Measurements from ENCODE around the gene NEDD8.

Gene NEDD8

DNA sequence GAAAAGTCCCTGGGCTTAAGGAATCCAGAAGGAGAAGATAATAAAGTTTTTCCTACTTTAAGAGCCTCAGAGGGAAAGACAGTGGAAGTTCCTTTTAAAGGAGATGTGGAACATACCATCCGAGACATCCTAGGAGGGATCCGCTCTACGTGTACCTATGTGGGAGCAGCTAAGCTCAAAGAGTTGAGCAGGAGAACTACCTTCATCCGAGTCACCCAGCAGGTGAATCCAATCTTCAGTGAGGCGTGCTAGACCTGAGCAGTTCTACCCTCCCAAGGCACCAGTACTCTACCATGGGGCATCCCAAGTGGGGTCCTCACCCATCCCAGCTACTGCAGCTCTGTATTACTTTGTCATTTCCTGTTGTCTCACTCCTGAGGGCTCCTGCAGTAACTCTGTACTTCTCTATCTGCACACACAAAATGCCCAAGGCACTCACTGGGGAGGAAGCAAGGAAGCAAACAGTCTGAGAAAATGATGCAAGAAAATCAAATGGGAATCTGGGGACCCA is 6.4 kb upstream of the NEDD8 start:
- peak overlapping the region; percentile 17; the same call in 1 of the 2 replicates for H3K27ac ChIP-seq
- TF ChIP-seq, protein P1, sequence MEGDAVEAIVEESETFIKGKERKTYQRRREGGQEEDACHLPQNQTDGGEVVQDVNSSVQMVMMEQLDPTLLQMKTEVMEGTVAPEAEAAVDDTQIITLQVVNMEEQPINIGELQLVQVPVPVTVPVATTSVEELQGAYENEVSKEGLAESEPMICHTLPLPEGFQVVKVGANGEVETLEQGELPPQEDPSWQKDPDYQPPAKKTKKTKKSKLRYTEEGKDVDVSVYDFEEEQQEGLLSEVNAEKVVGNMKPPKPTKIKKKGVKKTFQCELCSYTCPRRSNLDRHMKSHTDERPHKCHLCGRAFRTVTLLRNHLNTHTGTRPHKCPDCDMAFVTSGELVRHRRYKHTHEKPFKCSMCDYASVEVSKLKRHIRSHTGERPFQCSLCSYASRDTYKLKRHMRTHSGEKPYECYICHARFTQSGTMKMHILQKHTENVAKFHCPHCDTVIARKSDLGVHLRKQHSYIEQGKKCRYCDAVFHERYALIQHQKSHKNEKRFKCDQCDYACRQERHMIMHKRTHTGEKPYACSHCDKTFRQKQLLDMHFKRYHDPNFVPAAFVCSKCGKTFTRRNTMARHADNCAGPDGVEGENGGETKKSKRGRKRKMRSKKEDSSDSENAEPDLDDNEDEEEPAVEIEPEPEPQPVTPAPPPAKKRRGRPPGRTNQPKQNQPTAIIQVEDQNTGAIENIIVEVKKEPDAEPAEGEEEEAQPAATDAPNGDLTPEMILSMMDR (IDR thresholded peaks at IDR 0.05) = no peak
- TF ChIP-seq ZFX (IDR thresholded peaks at IDR 0.05; ENCODE audit: borderline replicate concordance) = no peak

DNA sequence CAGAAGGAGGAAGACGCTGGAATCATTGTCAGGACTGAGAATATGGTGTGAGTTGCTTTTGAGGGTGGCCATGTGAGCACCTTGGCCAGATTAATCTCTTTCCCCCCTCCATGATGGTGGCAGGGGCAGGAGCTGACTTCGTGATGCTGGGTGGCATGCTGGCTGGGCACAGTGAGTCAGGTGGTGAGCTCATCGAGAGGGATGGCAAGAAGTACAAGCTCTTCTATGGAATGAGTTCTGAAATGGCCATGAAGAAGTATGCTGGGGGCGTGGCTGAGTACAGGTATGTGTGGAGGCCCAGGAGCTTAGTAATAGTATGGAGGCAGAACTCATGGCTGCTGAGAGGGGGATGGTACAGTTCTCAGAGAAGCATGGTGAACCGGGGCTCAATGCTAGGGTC is 6.0 kb upstream of the NEDD8 start:
- TF ChIP-seq ZFX (IDR thresholded peaks at IDR 0.05; ENCODE audit: borderline replicate concordance) = no peak
- TF ChIP-seq, protein P1 (IDR thresholded peaks at IDR 0.05) = no peak
- no peak overlapping the region for H3K27ac ChIP-seq

DNA sequence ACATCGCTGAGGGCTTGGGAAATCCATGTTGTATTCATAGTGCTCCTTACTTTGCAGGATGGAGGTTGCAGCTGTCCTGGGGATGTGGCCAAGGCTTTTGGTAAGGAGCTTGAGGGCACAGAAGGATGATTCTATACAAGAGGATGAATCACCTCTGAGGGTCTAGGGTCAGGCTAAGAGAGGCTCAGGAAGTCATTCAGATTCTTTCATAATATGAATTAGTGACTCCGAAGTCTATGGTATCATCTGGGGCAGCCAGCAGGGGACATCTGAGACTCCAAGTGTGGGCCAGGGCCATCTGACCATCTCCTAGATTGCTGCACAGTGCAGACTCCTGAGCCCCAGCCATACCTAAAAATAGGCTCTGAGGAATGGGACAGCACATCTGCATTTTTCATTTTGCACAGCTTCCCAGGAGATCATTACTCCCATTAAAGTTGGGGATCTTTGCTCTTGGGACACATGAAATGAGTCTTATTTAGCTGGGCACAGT is 5.3 kb upstream of the NEDD8 start:
- H3K27ac ChIP-seq = no peak overlapping the region
- TF ChIP-seq, protein P1 (IDR thresholded peaks at IDR 0.05) = no peak
- no peak for TF ChIP-seq ZFX (IDR thresholded peaks at IDR 0.05; ENCODE audit: borderline replicate concordance)

DNA sequence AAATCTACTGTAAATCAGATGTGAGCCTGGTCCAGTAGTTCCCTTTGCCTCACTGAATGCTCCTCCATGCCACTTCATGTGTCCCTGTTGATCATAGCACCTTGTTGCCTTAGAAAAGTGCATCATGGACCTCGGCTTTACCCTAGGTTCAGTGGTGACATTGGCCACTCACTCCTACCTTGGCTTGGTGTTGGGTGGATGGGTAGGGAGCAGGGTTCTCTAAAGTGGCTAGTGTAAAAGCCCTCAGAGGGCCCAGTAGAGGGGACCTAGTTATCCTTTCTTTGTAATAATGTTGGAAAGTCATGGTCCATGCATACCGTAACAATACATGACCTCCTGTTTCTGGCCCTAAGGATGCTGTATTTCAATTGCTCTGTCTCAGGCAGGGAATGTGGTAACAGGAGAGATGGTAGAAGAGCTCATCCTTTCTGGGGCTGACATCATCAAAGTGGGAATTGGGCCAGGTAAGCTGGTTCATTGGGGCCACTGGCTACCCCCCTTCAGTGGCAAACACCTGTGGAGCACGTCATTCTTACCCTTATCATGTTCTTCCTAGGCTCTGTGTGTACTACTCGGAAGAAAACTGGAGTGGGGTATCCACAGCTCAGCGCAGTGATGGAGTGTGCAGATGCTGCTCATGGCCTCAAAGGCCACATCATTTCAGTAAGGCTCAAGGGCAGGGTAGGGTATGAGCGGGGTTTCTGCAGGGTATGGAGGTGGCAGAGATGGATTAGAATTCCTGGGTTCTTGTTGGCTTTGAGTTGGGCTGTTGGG is 4.7 kb upstream of the NEDD8 start:
- no peak overlapping the region for H3K27ac ChIP-seq
- TF ChIP-seq, protein P1 (IDR thresholded peaks at IDR 0.05) = no peak
- no peak for TF ChIP-seq ZFX (IDR thresholded peaks at IDR 0.05; ENCODE audit: borderline replicate concordance)

DNA sequence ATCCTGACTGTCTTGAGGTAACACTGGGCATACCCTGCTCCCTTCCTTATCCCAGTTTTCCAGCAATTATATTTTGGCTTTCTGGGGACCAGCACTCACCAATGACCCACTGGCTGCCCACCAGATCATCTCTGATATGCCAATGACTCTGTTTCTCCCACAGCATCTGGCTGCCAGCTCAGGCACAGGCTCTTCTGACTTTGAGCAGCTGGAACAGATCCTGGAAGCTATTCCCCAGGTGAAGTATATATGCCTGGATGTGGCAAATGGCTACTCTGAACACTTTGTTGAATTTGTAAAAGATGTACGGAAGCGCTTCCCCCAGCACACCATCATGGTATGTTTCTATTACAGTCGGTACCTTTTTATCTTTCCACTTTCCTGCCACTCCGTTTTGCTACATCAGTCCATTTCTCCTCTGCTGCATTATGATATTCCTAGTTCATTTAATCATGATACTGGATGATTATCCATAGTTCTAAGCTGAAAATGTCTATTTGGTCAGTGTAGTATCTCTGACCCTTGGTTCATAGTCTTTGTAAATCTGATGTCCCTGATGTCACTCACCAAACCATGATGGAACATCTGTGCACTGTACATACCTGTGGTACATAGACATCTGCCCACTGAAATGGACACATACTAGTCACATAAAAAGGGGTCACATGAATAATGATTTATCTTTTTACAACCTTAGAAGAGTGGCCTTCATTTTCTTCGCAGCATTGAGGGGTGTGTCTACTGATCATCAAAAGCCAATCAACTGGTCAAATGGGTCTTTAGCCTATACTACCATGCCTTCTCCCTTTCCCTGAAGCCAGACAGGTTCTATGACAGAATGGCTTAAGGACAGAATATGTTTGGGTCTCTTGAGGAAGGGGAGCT is 3.9 kb upstream of the NEDD8 start:
- TF ChIP-seq ZFX (IDR thresholded peaks at IDR 0.05; ENCODE audit: borderline replicate concordance) = no peak
- TF ChIP-seq, protein P1 (IDR thresholded peaks at IDR 0.05) = no peak
- no peak overlapping the region for H3K27ac ChIP-seq

DNA sequence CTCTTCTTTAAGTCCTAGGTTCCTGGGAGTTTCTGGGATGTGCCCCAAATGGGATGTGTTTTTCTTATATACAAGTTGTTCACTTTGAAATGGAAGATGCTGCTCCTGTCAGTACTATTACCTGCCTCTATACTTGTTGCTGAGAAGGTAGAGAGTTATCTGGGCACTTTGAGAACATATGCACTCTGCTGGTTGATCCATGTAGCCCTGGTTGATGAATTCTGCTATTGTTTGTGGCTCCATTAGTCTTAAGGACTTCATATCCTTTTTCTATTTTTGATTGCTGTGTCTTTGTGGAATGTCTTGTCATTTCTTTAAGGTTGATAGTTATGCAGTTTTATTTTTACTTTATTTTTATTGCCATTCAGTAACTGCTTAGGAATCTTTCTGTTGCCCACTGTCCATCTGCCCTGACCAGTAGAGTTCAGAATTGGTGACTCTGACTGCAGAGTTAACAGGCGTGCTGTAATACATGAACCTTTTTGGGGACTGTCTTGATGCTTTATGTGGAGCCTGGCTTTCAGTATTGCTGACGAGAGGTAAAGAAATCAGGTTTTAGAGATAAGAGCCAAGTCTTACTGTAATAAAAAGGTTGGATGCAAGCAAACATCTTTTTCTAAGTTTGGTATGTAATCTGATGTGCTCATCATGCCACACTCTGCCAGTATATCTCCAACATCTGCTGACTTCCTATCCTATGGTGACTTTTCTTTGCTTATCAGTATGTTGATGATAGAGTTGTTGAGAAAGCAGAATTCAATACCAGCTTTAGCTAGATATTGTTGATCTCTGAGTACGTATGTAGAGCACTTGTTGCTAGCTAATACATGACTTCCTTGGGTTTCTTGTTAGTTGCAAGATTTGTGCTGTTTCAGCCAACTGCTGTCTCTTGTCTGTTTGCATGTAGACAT is 2.2 kb upstream of the NEDD8 start:
- H3K27ac ChIP-seq = no peak overlapping the region
- TF ChIP-seq ZFX (IDR thresholded peaks at IDR 0.05; ENCODE audit: borderline replicate concordance) = no peak
- TF ChIP-seq, protein P1 (IDR thresholded peaks at IDR 0.05) = no peak
